Measurements from ENCODE around the gene SCNN1G.

- TF ChIP-seq POLR2A (IDR thresholded peaks at IDR 0.05) (no peak), CTCF (IDR thresholded peaks at IDR 0.05) (no peak)
Observed at GRCh38 chr16:23172994-23173393, 9.6 kb upstream of the SCNN1G start.
